Suppressor macrophage treated with lipopolysaccharide for 1 hour (primary cell): ENCODE data around the gene C21orf58.

Source experiments
- DNase-seq, 3 donors: peaks; one replicate each; pipeline ENCODE4 v3.0.0-alpha.2; 2020 to 2022

C21orf58 gene

DNA sequence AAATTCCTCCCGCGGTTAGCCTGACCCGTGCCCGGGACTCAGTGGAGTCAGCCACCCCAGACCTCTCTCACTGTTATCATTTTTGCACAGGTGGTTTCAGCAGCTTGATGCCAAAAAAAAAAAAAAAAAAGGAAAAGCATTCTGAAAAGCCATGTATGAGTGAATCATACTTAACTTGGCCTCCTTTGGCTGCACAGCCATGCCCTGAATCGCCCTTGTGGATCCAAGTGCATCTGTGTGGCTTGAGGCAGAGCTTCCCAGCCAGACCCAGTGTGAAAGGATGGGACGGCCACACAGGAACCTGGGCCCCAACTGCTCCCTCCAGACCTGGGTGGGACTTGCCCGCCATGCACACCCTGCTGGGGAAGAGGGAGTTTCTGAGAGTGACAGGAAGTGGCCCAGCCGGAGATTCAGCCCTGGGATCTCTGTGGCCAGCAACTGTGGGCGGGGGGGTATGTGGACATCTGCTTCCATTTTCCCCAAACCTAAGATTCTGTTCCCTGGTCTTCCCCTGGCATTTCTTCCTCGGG is 29.0 kb downstream of the C21orf58 start:
- DNase-seq = peak; percentile 78 to 86 (median 80)

DNA sequence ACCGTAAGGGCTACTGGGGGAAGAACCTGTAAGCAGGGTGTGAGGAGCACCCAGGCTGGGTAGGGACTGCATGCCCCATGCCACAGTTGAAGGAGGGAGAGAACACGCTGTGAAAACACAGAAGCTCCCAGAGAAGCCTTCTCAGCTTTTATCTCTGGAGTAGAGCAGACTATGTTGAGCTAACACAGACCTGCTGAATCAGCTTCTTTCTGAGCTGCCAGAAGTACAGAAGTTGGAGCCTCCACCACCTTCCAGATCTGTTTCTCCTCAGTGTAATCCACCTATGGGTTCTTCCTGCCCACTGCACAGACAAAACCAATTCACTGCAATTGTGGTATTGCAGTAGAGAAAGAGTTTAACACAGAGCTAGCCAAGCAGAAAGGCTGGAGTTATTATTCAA is 32.1 kb downstream of the C21orf58 start:
- no peak for DNase-seq

DNA sequence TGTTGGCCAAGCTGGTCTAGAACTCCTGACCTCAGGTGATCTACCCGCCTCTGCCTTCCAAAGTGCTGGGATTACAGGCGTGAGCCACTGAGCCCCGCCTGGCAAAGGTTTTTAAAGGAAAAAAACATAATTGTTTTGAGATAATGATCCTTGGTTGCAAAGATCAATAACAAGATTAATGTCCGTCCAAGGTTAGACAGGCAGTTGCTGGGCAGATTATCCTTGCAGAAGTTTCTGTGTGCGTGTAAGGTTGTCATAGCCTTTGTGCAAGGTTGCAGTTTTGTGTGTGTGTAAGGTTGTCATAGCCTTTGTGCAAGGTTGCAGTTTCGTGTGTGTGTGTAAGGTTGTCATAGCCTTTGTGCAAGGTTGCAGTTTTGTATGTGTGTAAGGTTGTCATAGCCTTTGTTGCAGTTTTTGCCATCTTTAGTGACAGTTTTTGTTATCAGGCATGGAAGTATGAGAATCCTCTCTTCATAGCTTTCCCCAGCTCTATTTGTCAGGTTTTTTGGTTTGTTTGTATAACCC is 34.0 kb downstream of the C21orf58 start:
- DNase-seq = no peak

DNA sequence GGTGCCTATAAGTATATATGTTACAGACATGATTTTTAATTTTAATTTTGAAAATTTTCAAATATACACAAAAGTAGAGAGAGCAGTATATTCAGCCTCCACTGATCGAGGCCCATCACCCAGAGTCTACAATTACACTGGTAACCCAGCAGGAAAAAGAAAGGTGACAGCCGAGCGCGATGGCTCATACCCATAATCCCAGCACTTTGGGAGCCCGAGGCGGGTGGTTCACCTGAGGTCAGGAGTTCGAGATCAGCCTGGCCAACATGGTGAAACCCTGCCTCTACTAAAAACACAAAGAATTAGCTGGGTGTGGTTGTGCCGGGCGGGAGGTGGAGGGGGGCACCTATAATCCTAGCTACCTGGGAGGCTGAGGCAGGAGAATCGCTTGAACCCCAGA is 36.1 kb downstream of the C21orf58 start:
- no peak for DNase-seq

DNA sequence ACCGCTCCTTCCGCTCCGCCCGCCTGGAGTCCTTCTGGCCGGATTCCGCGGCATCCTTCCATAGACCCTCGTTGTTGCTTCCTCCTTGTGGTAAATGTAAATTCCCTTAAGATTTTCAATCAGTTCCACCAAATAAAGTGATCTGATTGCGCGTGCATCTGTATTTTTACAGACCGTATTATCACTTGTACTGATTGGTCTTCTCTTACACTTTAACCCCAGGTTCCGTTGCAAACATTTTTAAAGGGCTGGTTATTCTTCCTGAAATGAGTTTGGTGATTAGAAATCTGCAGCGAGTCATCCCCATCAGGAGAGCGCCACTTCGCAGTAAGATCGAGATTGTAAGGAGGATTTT is 37.0 kb downstream of the C21orf58 start:
- DNase-seq = peak; percentile 83 to 87 (median 85)

DNA sequence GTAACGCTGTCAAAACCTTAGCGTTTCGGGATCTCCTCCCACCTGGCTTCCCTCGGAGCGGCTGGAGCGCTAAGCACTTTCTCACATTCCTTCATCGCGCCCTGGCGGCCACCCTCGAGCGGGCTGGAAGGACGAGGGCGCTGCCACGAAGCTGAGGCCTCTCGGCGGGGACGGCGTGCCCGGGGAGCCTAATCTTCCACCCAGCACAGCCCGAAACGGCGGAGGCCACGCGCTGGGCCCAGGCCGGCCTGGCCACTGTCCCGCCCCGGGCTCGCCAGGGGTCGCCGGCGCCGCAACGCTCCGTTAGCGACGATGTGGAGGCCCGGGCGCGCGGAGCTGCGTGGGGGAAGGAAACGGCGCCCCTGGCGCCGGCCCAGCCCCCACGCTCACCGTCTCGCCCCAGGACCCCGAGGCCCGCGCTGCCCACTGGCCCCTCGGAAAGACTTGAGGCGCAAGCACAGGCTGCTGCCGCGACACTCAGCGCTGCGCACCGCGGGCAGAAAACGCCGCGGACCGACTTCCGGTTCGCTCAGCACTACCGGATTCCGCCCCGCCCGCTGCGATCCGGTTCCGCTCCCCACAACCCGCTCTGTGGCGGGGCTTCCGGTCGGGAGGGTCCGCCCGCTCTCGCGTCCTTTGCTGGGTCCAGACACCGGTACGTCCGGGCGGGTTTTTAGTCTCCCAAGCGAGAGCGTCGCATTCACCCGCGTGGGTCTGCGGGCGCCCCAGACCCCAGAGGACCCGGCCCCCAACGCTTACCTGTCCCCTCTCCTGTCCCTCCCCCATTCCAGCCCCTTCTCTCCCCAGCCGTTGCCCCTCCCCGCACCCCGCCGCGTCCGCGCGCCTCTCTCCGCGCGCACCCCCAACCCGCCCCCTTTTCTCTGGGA is 37.7 kb downstream of the C21orf58 start, which contains the start of gene YBEY:
YBEY (plus strand) TSS at position 582 of the 887 bp plus-strand sequence. CDS start 572 bp downstream, outside the sequence.
- peak; percentile 92 to 95 (median 95) for DNase-seq

DNA sequence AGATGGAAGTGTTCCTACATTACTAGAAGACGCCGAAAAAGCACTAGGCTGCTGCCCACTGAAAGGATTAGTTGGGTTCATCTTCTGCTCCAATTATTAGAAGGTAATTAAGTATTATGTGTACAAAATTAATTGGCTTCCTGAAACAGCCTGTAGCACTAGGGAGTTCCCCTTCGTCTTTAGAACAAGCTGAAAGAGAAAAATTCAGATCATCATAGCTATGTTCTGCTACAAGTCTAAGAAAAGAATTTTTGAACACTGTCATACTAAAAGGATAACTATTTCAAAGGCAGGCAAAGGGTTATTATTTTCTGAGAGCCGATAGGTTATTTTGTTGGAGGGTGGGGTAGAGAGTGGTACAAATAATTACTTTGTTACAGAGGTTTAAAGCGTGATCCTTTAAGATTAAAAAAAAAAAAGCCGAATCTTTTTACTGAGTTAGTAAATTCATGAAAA is 38.4 kb downstream of the C21orf58 start, which contains the start of gene MCM3AP:
MCM3AP (minus strand) TSS at position 406 of the 456 bp plus-strand sequence; CDS start at position 81, 325 bp downstream.
- no peak for DNase-seq

DNA sequence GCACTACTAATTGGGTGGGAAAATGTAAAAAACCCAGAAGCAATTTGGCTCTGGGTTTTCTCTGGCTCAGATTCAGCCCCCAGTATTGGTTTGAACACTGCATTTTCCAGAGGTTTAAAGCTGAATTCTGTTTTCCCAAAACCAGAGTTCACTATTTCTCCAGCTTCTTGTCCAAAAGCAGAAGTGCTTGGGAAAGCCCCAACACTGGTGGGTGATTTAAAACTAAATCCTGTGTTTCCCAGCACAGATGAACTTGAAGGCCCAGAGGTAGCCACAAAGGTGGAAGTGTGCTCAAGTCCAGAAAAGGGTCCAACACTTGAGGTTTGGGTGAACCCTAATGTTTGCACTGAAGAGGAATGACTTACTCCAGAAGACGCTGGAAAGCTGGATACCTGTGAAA is 38.9 kb downstream of the C21orf58 start:
- peak; percentile 67 to 79 (median 72) for DNase-seq

DNA sequence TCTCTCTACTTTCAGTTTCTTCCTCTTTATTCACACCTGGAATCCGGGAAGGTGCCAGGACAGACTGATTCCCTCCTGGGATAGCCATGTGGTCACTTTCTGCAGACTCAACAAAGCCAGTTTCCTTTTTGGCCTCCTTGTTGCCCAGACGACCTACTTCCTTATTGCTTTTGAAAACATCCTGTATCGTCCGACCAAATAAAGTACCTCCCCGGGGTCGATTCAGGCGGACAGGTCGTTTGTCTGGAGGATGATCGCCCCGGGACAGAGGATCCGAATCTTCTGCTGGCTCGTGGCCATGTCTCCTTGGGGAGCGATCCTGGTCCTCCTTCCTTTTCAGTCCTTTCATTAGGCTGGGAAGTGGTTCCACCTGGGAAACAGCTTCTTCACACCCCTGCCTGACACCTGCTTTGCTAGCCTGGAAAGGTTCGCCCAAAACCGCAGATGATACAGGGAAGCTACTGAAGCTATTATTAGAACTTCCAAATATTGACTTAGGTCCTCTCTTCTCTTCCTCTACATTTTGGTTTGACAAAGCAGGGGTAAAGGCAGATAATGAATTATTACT is 39.5 kb downstream of the C21orf58 start:
- DNase-seq = peak; percentile 23 to 45 (median 30)

DNA sequence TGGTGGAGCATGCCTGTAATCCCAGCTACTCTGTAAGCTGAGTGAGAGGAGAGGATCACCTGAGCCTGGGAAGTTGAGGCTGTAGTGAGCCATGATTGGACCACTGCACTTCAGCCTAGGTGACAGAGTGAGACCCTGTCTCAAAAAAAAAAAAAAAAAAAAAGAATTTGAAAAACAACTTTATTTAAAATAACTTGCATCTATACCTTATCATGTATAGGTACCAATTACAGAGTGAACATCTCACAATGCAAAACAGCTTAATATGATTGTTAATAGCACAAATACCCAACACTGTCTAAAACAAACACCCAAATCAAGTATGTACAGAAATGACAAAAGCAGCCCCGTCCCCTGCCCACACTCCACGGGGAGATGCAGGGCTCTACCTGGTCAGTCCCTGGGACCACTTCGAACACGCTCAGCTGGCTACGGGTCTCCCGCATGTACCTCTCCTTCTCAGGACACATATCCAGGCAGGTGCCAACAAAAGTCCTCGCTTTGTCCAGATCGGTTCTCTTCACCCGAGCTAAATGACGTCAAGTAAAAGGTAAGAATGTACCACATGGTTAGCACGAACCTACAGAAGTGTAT is 48.8 kb downstream of the C21orf58 start:
- no peak for DNase-seq

DNA sequence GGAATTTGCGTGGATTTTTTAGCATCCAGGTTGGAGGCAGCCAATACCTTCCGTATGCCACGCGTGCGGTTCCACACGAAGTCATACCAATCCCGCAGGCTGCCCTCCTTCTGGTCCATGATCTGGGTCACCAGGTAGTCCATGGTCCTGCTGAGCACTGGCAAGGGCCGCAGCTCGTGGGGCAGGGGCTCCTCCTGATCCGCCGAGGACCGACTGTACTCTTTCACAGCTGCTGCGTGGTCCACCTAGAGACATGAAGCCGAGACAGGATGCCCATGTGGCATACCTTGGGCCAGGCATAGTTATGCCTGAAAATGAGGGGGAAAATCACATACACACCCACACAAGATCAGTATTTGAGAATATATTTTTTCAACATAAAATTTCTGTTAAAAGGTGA is 50.3 kb downstream of the C21orf58 start:
- DNase-seq = no peak

DNA sequence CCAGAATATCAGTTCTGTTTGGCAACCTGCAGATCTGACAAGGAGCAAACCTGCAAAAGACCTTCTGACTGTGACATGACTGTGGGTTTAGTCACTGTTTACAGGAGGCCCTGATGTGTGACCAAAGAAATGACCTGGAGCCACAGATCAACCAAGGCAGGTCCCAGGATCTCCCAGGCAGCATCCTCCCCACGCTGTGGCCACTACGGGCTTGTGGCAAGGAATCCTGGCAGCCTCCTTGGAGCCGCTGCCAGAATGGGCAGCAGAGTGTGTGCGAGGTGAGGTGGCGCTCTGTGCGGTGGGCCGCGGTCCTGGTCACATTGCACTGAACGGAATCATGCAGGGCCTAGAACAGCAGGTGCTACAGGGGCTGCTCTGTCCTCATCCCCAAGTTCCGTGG is 54.2 kb downstream of the C21orf58 start:
- no peak for DNase-seq

DNA sequence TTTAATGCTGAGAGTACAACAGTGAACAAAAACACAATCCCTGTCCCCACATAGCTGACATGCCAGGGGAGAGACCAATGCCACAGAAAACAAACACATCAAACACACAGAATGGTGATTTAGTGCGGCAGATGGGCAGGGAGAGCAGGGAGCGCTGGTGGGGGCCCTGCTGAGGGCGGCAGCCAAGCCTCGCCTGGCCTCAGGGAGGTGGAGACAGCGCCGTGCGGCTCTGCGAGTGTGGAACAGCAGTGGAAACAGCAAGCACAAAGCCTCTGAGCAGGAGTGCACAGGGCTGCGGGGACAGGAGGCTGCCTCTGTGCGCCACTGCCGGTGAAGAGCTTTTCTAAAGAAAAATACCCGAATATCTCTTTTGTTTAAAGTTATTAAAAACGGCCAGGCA is 55.3 kb downstream of the C21orf58 start:
- DNase-seq = no peak

DNA sequence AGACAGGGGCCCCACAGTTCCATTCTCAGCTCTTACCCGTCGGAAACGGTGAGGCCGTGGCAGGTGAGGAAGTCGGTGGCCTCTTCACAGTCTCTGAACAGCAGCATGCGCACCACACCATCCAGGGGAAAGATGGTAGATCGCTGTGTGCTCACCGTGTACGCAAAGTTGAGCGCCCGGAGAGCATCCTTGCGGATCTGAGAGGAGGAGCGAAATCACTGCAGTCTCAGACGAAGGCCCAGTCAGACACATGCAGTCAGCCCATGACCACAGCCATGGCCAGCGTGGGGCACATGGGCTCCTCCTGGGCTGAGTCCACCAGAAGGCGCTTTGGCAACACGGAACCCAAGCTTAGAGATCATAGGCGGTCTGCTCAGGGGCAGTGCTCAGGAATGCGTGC is 56.7 kb downstream of the C21orf58 start:
- DNase-seq = no peak

DNA sequence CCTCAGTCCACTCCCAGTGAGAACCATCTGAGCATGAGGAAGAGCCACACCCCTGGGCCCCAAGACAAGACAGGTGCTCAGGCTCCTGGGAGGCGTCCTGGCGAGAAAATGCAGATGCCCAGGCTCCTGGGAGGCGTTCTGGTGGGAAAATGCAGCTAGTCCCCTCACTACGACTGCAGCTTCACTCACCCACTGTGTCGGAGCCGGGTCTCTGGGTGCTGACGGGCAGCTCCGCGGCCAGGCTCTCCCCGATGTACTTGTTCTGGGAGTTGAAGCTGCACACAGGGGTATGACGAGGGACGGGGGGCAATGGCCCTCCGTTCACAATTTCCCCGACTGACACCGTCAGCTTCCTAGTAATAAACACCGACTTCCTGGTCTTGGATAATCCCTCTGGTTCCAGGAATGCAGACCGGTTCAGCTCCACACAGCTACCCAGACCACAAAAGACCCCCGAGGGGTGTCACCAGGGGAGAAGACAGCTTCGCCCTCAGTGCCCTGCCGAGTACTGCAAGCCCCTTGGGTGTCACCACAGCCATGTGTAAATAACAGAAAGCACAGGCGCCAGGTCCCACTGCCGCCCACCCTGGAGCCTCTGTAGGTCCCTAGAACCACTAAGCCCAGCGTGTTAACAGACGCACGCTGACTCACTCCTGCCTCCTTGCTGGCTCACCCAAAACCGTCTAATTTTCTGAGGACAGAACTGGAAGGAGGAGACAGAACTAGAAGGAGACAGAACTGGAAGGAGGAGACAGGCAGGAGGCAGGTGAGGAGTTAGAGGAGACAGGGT is 57.7 kb downstream of the C21orf58 start:
- DNase-seq = no peak

DNA sequence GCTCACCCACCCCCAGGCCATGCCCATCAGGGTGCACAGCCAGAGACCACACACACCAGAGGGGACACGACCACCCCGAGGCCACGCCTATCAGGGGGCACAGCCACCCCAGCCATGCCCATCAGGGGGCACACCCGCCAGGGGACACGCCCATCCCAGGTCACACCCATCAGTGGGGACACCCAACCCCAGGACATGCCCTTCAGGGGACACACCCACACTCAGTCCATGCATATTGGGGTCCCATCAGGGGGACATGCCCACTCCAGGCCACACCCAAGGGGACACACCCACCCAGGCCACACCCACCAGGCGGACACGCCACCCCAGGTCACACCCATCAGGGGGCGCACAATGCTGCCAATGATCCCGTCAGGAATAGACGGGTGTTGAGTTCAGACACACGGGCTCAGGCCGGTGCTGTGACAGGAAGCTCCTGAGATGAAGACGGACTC is 59.0 kb downstream of the C21orf58 start:
- DNase-seq = peak in 1 of 3 donors; percentile 16

DNA sequence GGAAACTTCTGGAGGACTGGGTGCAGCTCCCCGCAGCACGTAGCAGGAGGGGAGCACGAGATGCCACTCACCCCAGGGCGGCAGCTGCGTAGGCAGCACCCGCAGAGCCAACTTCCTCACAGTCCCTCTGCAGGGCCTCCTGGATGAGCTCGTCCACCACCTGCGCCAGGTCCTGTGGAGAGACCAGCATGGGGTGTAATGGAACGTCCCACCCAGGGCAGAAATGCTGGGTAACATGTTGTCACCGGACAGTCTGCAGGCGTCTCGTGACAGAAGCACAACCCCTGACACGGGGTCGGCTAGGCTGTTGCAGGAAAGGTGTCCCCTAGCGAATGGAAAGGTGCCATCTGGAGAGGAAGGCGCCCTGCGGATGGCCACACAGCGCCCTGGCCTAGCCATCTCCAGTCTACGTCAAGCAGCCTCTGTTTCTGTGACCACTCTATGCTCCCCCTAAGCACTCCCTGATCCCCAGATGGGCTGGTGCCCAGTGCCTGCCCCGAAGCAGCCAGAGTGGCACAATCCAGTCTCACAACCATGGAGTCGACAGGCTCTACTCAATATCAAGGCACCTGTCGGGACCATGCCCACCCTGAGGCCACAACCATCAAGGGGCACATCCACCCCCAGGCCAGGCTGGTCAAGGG is 59.5 kb downstream of the C21orf58 start:
- DNase-seq = peak in 1 of 3 donors; percentile 11

DNA sequence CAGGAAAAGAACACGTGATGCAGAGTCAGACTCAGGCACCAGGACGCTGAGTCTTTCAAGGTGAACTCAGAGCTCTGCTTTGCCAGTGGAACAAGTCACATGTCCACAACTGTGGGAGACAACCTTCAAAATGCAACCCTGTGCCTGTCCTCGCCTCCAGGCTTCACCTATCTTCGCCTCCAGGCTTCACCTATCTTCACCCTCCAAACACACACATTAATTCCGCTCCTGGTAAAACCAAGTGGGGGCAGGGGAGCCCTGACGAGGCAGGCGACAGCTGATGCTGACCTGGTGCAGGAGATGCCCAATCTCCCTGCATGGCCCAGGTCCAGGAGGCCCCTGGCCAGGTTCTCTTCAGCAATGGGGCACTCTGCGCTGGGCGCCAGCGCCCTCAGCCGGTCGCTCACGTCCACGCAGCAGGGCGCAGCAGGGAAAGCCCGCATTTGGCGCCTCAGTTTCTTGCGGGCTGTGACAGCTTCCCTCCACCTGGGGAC is 67.1 kb downstream of the C21orf58 start:
- DNase-seq = no peak

DNA sequence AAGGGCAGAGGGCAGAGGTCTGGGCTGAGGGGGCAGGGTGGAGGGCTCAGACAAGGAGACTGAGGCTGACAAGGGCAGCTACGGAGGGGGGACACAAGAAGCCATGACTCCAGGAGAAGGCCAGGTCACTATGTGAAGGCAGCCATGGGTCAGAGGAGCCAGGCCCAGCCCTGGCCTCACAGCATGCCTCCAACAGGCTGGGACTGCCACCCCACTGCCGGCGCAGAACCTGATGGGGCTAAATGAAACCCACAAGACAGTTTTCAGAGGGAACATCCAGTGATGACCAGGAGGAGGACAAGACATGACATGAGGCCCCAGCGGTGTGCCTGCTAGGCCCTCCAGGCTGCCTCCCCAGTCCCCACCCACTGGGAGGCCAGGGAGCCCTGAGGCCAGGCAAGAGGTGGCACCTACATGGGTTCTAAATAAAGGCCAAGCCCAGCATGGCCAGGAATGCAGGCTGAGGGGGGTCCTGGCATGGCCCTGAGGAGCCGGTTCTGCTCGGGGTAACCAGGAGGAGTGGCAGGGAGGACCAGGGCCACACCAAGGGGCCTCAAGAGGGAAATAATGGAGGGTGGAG is 67.8 kb downstream of the C21orf58 start:
- DNase-seq = no peak

DNA sequence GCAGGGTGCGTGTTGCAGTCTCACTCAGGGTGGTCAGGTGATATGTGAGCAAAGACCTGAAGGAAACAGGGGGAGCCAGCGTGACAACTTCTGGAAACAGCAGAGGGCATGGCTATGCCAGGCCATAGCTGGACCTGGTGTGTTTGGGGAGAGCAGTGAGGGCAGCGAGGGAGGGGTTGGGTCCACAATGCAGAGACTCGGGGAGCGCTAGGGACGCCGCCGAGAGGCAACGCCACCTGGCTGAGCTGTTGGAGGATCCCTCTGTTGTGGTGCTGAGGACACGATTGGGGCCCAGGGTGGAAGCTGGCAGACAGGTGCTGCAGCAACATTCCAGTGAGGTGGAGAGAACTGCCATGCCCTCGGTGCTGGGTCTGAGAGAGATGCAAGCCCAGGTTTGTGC is 68.5 kb downstream of the C21orf58 start:
- DNase-seq = no peak
